Panc1 (cell line): ENCODE results near the gene HAO1.

Source experiments
- CTCF ChIP-seq: fragments of 450-650 bp; IDR thresholded peaks from 2 replicates; pipeline ENCODE4 v1.5.1; 2017; ENCODE audit warnings: mild to moderate bottlenecking
- POLR2AphosphoS5 ChIP-seq: IDR thresholded peaks from 2 replicates; pipeline ENCODE4 v1.6.1; 2012; ENCODE audit warnings: mild to moderate bottlenecking, low read depth, low read length, moderate library complexity

- TF ChIP-seq POLR2AphosphoS5: no peak
- TF ChIP-seq CTCF: no peak
Measured at GRCh38 chr20:7943891-7944290, 3.6 kb upstream of the HAO1 start.
